Panc1 (cell line): ENCODE measurements around the gene MLPH.

Experiments
- CTCF ChIP-seq: fragments of 450-650 bp; IDR thresholded peaks from 2 replicates; pipeline ENCODE4 v1.5.1; 2017; ENCODE audit warnings: mild to moderate bottlenecking
- POLR2AphosphoS5 ChIP-seq: IDR thresholded peaks from 2 replicates; pipeline ENCODE4 v1.6.1; 2012; ENCODE audit warnings: mild to moderate bottlenecking, low read depth, low read length, moderate library complexity
- REST ChIP-seq, 2 experiments: IDR thresholded peaks; 2 replicates each; pipeline ENCODE4 v1.6.1; 2011 to 2012; ENCODE audit warnings: low read depth in 2 of 2, control low read depth in 1 of 2, low read length in 1 of 2, mild to moderate bottlenecking in 1 of 2, moderate library complexity in 1 of 2; ENCODE audit not compliant: insufficient read depth in 1 of 2
- SIN3A ChIP-seq: IDR thresholded peaks from 2 replicates; pipeline ENCODE4 v1.6.1; 2012; ENCODE audit warnings: low read depth, mild to moderate bottlenecking, low read length, moderate library complexity, borderline replicate concordance; ENCODE audit not compliant: insufficient read depth

- TF ChIP-seq CTCF (no peak), POLR2AphosphoS5 (no peak), REST (IDR thresholded peaks at IDR 0.05; ENCODE audit: insufficient read depth in 1 of 2, low read depth in 2 of 2, low read length in 1 of 2) (no peak), SIN3A (no peak)
Measured at GRCh38 chr2:237466211-237466610, 20.8 kb upstream of the MLPH start.
